ENCODE results near the gene CST3. TPM values are rescaled to one million over a fixed set of nuclear protein-coding genes. Genes with fewer than 3 reads are reported as not detected.

The CST3 gene
- total and polyA plus RNA-seq, 2 of the 8 experiments (the other 6 are each of a cell fraction or from before 2014, with no cell fraction given): 53.2 to 184 TPM

GRCh38 chr20:23636182-23636907 is 1.4 kb downstream of the CST3 start:
- H3K79me1 ChIP-seq (ENCODE audit: low read depth, low read length): no peaks in the 10 kb centered on the region
- H2BK5ac ChIP-seq (ENCODE audit: low read depth, low read length): no peak overlapping the region
- H2BK120ac ChIP-seq (replicated peaks; ENCODE audit: low read depth, low read length): no peak overlapping the region
- peaks cover 9% of the 10 kb centered on the region for H3K23me2 ChIP-seq (ENCODE audit: low read depth, low read length)
- no peaks in the 10 kb centered on the region; a peak in 1 of 8 replicates for H3K36me3 ChIP-seq (ENCODE audit: control insufficient read depth in 2 of 4, insufficient read depth in 4 of 4, low read length in 3 of 4)
- H3K9me3 ChIP-seq (ENCODE audit: insufficient read depth in 2 of 2, low read depth in 1 of 2, low read length in 1 of 2): no peaks in the 10 kb centered on the region
- H3K4me3 ChIP-seq (ENCODE audit: extremely low read depth in 1 of 4, insufficient read depth in 2 of 4, low read depth in 3 of 4, low read length in 4 of 4): peak overlapping the region in 3 of 4 experiments; percentile 75 to 92 (median 78); a peak in 5 of 8 replicates
- FAIRE-seq: no peak
- ChIA-PET POLR2A (ENCODE audit: partially characterized antibody) (interaction anchor here (0.8 to 1.0 kb wide), 2 partner anchors 11 to 19 kb away, joined by 3 read pairs; no protein-coding TSS in a partner anchor), CTCF (ENCODE audit: partially characterized antibody) (interaction anchor here (0.9 to 1.4 kb wide), 4 partner anchors 7 to 191 kb away, joined by 3 to 4 read pairs (median 4); no protein-coding TSS in a partner anchor)
- H4K5ac ChIP-seq (ENCODE audit: insufficient read length, low read depth, low read length): no peak overlapping the region
- H3K4me1 ChIP-seq (replicated peaks in 1 of 4; ENCODE audit: control insufficient read depth in 3 of 4, insufficient read depth in 4 of 4, low read length in 3 of 4): peaks cover 0 to 12% (median 4%) of the 10 kb centered on the region in 4 experiments; a peak in 5 of 7 replicates
- H3K23ac ChIP-seq (ENCODE audit: insufficient read length): no peak overlapping the region
- peaks cover 0 to 8% of the 10 kb centered on the region in 2 experiments for H4K20me1 ChIP-seq (replicated peaks in 1 of 2; ENCODE audit: control insufficient read depth in 1 of 2, insufficient read depth in 2 of 2, low read length in 2 of 2)
- H2BK20ac ChIP-seq (ENCODE audit: low read length): no peak overlapping the region
- no peak overlapping the region for H2AK5ac ChIP-seq (ENCODE audit: low read depth, low read length)
- H3K14ac ChIP-seq (ENCODE audit: insufficient read length): no peak overlapping the region
- H3K9ac ChIP-seq (replicated peaks in 1 of 4; ENCODE audit: extremely low read depth in 1 of 4, low read depth in 3 of 4, low read length in 3 of 4): no peak overlapping the region
- WGBS, 2 experiments (ENCODE audit: extremely low coverage in 1 of 2, insufficient coverage in 1 of 2, insufficient read length in 1 of 2, insufficient replicate concordance in 2 of 2, low coverage in 1 of 2, low lambda C conversion rate in 2 of 2, missing lambda C conversion rate in 1 of 2): 76% methylated on average over 14 of the region's 19 CpGs; no CpG with 5 or more reads in 1 of the 2 experiments
- H2AFZ ChIP-seq (ENCODE audit: low read length): no peak overlapping the region
- H2BK15ac ChIP-seq (ENCODE audit: low read length): 0 out of 2 replicates have a peak overlapping the region, but pooled peaks have one; percentile 61
- peaks cover 0 to 5% (median 2%) of the 10 kb centered on the region in 4 experiments; a peak in 3 of 7 replicates for H3K27me3 ChIP-seq (replicated peaks in 1 of 4; ENCODE audit: control insufficient read depth in 3 of 4, extremely low read depth in 1 of 4, insufficient read depth in 3 of 4, low read length in 3 of 4)
- H3K27ac ChIP-seq (ENCODE audit: low read depth, low read length): no peak overlapping the region
- no peak overlapping the region for H3K4ac ChIP-seq (replicated peaks; ENCODE audit: insufficient read length, low read depth, low read length)
- DNase-seq (ENCODE audit: low read depth in 1 of 2, low spot score in 2 of 2): no peak
- H3K79me2 ChIP-seq (ENCODE audit: control insufficient read depth in 1 of 2, insufficient read depth in 2 of 2, low read length in 2 of 2): no peaks in the 10 kb centered on the region
- peak overlapping the region; percentile 55; the same call in 1 of the 2 replicates for H2BK12ac ChIP-seq (ENCODE audit: low read depth, low read length)
- no peak overlapping the region for H3K18ac ChIP-seq (ENCODE audit: extremely low read depth, low read length)
- no peak overlapping the region for H4K91ac ChIP-seq (replicated peaks; ENCODE audit: insufficient read length, low read length)
- H3K4me2 ChIP-seq (ENCODE audit: insufficient read depth in 1 of 2, low read depth in 2 of 2, low read length in 2 of 2): peak overlapping the region; percentile 71 to 91
- peak overlapping the region; percentile 35; the same call in 1 of the 2 replicates for H4K8ac ChIP-seq (ENCODE audit: extremely low read depth, insufficient read depth, low read length)
- no peak overlapping the region for H3K56ac ChIP-seq (replicated peaks; ENCODE audit: insufficient read length, low read depth, low read length)
- TF ChIP-seq SIRT6 (IDR thresholded peaks at IDR 0.05; ENCODE audit: low read length) (no peak), SUZ12 (IDR thresholded peaks at IDR 0.05; ENCODE audit: low read length) (no peak), JUND (IDR thresholded peaks at IDR 0.05; ENCODE audit: low read length) (no peak), PHF8 (conservative IDR thresholded peaks at IDR 0.05; ENCODE audit: low read depth, low read length) (no peak), BRCA1 (IDR thresholded peaks at IDR 0.05; ENCODE audit: low read depth, low read length) (no peak), NRF1 (IDR thresholded peaks at IDR 0.05; ENCODE audit: low read depth, low read length) (no peak), TAF1 (IDR thresholded peaks at IDR 0.05; ENCODE audit: low read depth, low read length) (no peak), NANOG (IDR thresholded peaks at IDR 0.05; ENCODE audit: insufficient read depth, low read depth, low read length, poor library complexity, severe bottlenecking) (no peak), E2F6 (IDR thresholded peaks at IDR 0.05) (no peak), SP2 (IDR thresholded peaks at IDR 0.05; ENCODE audit: low read length) (no peak), RNF2 (IDR thresholded peaks at IDR 0.05; ENCODE audit: borderline replicate concordance, low read depth, low read length, missing control alignments, poor library complexity, severe bottlenecking) (no peak)

All from H1 (cell line).